Kidney (tissue), 14 donors: ENCODE measurements around the gene HOMER3. TPM values are rescaled to one million over a fixed set of nuclear protein-coding genes. Genes with fewer than 3 reads are reported as not detected.

Source experiments
- DNase-seq, 5 donors: peaks; one replicate each; pipeline ENCODE4 v3.0.0-alpha.2; 2013 to 2020
- FAIRE-seq: peaks from 2 replicates; lab custom pipeline; 2012; peaks lifted over from hg19 to GRCh38; lab: Jason Lieb, UNC
- H3K27ac ChIP-seq, 2 donors: one replicate each; pipeline ENCODE4 v1.7.0; 2013; ENCODE audit warnings: low read depth in 2 of 2, low read length in 2 of 2, inconsistent platforms in 1 of 2
- H3K27me3 ChIP-seq: one replicate; pipeline ENCODE4 v1.7.1; 2013; ENCODE audit warnings: low read length, inconsistent platforms; ENCODE audit not compliant: control insufficient read depth, insufficient read depth
- H3K36me3 ChIP-seq, 3 donors: one replicate each; pipeline versions ENCODE4 v1.7.0 to v1.7.1; 2013; ENCODE audit warnings: low read length in 3 of 3, control low read depth in 1 of 3, inconsistent platforms in 1 of 3; ENCODE audit not compliant: insufficient read depth in 3 of 3, control insufficient read depth in 2 of 3
- H3K4me1 ChIP-seq, 3 donors: one replicate each; pipeline versions ENCODE4 v1.7.0 to v1.7.1; 2013; ENCODE audit warnings: low read length in 3 of 3, inconsistent platforms in 1 of 3, low read depth in 1 of 3; ENCODE audit not compliant: control insufficient read depth in 2 of 3, insufficient read depth in 2 of 3
- H3K4me3 ChIP-seq, 3 donors: one replicate each; pipeline versions ENCODE4 v1.7.0 to v1.8.1; 2013; ENCODE audit warnings: low read length in 3 of 3, control low read depth in 1 of 3, inconsistent platforms in 1 of 3
- H3K9ac ChIP-seq, 3 donors: one replicate each; pipeline versions ENCODE4 v1.7.0 to v1.7.1; 2013; ENCODE audit warnings: low read length in 3 of 3, control low read depth in 1 of 3, inconsistent platforms in 1 of 3
- H3K9me3 ChIP-seq, 3 donors: one replicate each; pipeline versions ENCODE4 v1.7.0 to v1.7.1; 2013; ENCODE audit warnings: low read length in 3 of 3, control low read depth in 1 of 3, inconsistent platforms in 1 of 3; ENCODE audit not compliant: control insufficient read depth in 2 of 3, insufficient read depth in 1 of 3
- CTCF ChIP-seq: IDR thresholded peaks from 3 replicates; pipeline ENCODE4 v1.5.1; 2012; ENCODE audit warnings: mild to moderate bottlenecking, moderate library complexity, borderline replicate concordance; ENCODE audit not compliant: insufficient read depth; ENCODE audit errors: extremely low read depth
- intact Hi-C: fragments of 100-400 bp; cut with DNase I; formaldehyde crosslinking; loops from one replicate; pipeline ENCODE4 v1.11.1; 2022
- polyA plus RNA-seq: library from polyadenylated mRNA; stranded (reverse); fragments of 350-450 nt; fragmentation: Illumina TruSeq; extraction: RNeasy Lipid Tissue Mini Kit (QIAGEN cat#74804); gene quantifications from one replicate; pipeline ENCODE4 v1.2.3, GENCODE V29; 2014; ENCODE audit warnings: low read depth, low replicate concordance; ENCODE audit not compliant: insufficient read depth
- total RNA-seq: library from RNA; stranded (reverse); fragmentation: NEBNext Ultra II Directional; extraction: Animal tissue kit (Norgen Biotek cat#: 25700); gene quantifications from one replicate; pipeline ENCODE4 v1.2.1, GENCODE V29; 2021
- donor health status: control.
- donor health status: control.
- donor health status: control.
- donor health status: control.
- donor health status: control.
- donor health status: DM: yes; HTN: yes; CAD: no.
- donor health status: Normal renal cell carcinoma (clear cell type).

HOMER3 gene
- total and polyA plus RNA-seq, 2 donors from 2014 or later: 34.3 to 53.1 TPM

GRCh38 chr19:18946918-18947317, 5.9 kb upstream of the HOMER3 start:
- DNase-seq (no peak), FAIRE-seq (no peak)
- no peaks in the 10 kb centered on the region for H3K4me1 ChIP-seq
- H3K9me3 ChIP-seq: no peaks in the 10 kb centered on the region
- H3K36me3 ChIP-seq: no peaks in the 10 kb centered on the region
- intact Hi-C loops: no loop called here
- no peaks in the 10 kb centered on the region for H3K27me3 ChIP-seq
- no peak overlapping the region for H3K27ac ChIP-seq
- H3K9ac ChIP-seq: no peak overlapping the region
- TF ChIP-seq CTCF: no peak
- no peak overlapping the region for H3K4me3 ChIP-seq

GRCh38 chr19:18946335-18946734, 5.3 kb upstream of the HOMER3 start:
- no peak for TF ChIP-seq CTCF
- DNase-seq (no peak), FAIRE-seq (no peak)

GRCh38 chr19:18945297-18945696, 4.3 kb upstream of the HOMER3 start:
- no peak for FAIRE-seq
- intact Hi-C loops: no loop called here
- no peak overlapping the region for H3K4me3 ChIP-seq
- no peak for DNase-seq
- H3K27ac ChIP-seq: no peak overlapping the region
- H3K9me3 ChIP-seq: no peaks in the 10 kb centered on the region
- no peaks in the 10 kb centered on the region for H3K36me3 ChIP-seq
- H3K4me1 ChIP-seq: peaks cover 0 to 4% (median 3%) of the 10 kb centered on the region in 3 donors
- H3K27me3 ChIP-seq: no peaks in the 10 kb centered on the region
- no peak for TF ChIP-seq CTCF
- no peak overlapping the region for H3K9ac ChIP-seq

More at GRCh38 chr19:18946335-18946734, 5.3 kb upstream of the HOMER3 start:
- H3K9me3 ChIP-seq: no peaks in the 10 kb centered on the region
- H3K4me1 ChIP-seq: peaks cover 0 to 4% (median 3%) of the 10 kb centered on the region in 3 donors
- no peaks in the 10 kb centered on the region for H3K36me3 ChIP-seq
- no peak overlapping the region for H3K4me3 ChIP-seq
- H3K9ac ChIP-seq: no peak overlapping the region
- intact Hi-C loops: no loop called here
- H3K27ac ChIP-seq: no peak overlapping the region
- no peaks in the 10 kb centered on the region for H3K27me3 ChIP-seq

GRCh38 chr19:18943465-18943864, 2.4 kb upstream of the HOMER3 start:
- intact Hi-C loops: no loop called here
- no peaks in the 10 kb centered on the region for H3K9me3 ChIP-seq
- no peaks in the 10 kb centered on the region for H3K27me3 ChIP-seq
- DNase-seq (no peak), FAIRE-seq (no peak)
- no peak overlapping the region for H3K27ac ChIP-seq
- H3K4me3 ChIP-seq: no peak overlapping the region
- TF ChIP-seq CTCF: no peak
- no peak overlapping the region for H3K9ac ChIP-seq
- no peaks in the 10 kb centered on the region for H3K36me3 ChIP-seq
- H3K4me1 ChIP-seq: peaks cover 0 to 4% (median 3%) of the 10 kb centered on the region in 3 donors
